Measurements from ENCODE around the gene CBFA2T2.
"Not testable (repeated sequence)": the region's sequence is repeated elsewhere in the genome, so short reads cannot be mapped to it uniquely, and the experiment has no call there.

The CBFA2T2 gene

DNA sequence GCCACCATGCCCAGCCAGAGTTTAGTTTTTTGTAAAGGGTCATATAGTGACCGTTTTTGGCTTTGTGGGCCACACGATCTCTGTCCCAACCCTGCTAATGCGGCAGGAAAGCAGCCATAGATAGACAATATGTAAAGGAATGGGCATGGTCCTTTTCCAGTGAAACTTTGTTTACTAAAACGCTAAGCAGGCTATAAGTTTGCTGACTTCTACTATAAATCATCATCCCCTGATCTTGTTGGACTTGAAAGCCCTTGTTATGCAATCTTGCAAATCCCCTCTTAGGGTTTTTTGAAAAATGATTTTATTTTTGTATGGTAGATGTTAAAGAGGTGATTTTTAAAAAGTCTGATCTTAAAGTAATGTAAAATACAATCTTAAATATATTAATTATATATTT, 63.6 kb downstream of the CBFA2T2 start:
- no peak for DNase-seq

DNA sequence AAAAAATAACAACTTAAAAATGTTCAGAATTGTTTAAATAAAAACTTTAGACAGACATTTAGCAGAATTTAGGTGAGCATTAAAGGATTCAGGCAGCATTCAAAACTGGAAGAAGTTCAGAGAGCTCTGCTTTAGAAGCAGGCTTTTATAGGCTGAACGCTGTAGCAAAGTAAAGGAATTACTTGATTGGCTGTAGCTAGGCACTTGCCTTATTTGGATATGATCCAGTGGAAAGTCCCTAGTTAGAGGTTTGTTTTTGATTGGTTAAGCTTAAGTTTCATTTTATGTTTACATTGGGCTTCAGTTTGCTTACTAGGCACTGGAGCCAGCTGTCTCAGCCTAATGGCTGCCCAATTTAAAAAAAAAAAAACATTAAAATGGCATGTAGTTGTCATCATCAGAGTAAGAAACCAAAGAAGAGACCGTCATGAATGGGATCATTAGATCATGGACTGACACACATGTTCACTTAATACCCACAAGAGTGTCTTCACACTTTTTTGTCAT, 65.1 kb downstream of the CBFA2T2 start:
- peak; percentile 86 for DNase-seq

DNA sequence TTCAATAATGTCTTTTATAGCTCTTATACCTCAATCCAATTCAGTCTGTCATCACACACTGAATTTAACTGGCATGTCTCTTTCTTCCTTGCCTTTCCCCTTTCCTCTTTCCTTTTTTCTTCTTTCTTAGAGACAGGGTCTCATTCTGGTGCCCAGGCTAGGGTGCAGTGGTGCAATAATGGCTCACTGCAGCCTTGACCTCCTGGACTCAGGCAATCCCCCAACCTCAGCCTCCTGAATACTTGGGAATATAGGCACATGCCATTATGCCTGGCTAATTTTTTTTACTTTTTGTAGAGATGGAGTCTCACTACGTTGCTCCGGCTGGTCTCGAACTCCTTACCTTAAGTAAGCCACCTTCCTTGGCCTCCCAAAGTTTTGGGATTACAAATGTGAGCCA, 65.9 kb downstream of the CBFA2T2 start:
- no peak for DNase-seq

DNA sequence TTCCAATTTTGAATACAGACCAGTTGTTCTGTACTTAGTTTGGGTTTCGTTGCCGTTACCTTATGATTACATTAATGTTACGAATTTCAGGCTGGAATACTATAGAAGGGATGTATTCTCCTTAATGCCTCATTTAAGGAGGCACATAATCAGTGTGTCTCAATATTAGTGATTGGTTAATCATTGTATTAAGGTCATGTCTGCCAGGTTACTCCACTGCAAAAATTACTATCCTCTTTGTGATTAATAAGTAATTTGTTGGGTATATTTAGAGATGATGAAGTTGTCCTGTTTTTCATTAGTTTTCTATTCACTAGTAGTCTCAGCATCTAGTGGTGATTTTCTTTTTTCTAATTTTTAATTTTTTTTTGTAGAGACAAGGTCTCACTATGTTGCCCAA, 66.3 kb downstream of the CBFA2T2 start:
- no peak for DNase-seq

DNA sequence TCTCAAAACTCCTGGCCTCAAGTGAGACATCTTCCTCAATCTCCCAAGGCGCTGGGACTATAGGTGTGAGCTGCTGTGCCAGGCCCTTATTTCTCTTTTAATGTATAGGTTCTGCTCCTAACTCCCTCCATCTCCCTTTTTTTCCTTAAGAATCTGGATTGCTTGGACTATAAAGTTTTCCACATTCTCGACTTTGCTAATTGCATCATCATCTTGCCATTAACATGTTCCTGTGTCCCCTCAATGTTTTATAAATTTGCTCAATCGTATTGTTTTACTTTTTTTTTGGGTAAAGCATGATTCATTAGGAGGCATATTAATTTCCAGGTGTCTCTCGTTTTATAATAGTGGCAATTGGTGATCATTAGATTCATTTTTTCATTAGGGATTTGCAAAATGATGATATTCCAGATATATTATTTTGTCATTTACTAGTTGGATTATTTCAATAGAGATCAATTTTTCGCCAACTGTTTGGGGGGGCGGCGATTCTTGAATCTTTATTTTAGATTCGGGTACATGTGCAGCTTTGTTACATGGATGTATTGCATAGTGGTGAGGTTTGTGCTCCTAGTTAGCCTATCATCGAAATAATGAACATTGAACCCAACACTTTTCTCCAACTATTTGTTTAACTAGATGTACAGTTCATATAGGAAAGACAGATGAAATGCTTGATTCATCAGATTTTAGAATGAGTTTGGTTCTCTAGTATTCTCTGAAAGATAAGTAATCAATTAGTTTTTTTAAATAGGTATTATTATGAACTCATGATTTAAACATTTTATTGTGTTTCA, 68.7 kb downstream of the CBFA2T2 start:
- DNase-seq = no peak

DNA sequence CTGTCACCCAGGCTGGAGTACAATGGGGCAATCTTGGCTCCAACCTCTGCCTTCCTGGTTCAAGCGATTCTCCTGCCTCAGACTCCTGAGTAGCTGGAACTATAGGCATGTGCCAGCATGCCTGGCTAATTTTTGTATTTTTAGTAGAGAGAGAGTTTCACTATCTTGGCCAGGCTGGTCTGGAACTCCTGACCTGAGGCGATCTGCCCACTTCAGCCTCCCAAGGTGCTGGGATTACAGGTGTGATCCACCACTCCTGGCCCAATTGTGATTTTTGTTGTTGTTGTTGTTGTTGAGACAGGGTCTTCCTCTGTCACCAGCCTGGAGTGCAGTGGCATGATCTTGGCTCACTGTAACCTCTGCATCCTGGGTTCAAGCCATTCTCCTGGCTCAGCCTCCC, 69.3 kb downstream of the CBFA2T2 start:
- DNase-seq = no peak

DNA sequence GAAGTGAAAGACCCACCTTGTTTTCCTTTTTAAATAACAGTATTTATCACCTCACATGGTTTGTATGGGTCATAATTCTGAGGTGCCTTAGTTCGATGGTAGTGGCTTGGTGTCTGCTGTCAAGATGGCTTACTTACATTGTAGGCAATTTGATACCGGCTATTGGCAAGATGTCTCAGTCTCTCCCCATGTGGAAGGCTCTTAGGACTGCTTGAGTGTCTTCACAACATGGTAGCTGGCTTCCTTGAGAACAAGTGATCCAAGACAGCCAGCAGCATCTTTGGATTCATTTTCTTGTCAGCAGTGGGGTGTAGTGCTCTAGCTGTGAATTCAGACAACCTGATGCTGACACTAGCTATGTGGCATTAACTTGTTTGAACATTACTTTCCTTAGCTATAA, 70.1 kb downstream of the CBFA2T2 start:
- DNase-seq = no peak

DNA sequence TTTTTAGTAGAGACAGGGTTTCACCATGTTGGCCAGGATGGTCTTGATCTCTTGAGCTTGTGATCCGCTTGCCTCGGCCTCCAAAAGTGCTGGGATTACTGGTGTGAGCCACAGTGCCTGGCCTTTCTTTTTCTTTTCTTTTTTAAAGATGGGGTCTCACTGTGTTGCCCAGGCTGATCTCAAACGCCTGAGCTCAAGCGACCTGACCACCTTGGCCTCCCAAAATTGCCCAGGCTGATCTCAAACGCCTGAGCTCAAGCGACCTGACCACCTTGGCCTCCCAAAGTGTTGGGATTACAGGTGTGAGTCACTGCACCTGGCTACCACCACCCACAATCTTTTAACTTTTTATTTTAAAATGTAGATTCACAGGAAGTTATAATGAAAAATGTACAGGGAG, 71.2 kb downstream of the CBFA2T2 start:
- not testable (repeated sequence) for DNase-seq

DNA sequence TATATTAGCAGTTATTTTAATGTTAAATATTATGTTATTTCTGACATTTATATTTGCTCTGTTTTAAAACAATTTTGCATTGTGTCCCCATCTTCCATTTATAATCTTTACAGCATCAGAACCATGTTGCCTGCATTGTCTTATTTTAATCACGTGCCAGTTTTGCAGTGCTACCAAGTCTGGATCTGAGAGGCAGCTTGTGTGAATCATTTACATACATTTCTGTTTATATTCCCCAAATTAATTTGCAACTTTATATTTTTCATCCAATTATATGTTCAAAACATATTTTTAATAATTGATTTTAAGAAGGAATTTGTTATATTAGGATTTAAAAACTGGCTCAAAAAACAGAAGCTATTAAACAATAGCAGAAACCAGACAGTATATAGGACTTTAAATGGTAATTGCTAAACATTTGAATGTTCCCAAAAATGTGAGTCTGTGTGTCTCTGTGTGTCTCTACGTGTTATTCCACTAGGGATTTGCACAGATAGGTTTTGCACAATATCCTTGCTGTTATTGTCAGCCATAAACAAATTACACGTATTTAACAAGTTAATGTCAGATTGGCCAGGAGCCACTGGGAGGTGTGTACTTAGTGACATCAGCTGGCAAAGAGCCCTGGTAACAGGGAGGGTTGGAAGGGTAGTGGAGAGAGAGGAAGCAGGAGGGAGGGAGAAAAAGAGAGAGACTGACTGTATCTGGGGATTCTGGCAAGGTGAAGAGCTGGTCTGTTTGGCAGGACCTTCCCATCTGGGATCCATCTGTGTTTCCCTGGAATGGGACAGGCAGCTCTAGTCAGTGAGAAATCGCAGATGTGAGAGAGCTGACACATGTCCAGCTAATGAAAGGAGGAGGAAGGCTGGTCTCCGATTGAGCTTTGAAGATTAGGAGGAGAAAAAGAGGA, 72.1 kb downstream of the CBFA2T2 start:
- DNase-seq = peak; percentile 94

DNA sequence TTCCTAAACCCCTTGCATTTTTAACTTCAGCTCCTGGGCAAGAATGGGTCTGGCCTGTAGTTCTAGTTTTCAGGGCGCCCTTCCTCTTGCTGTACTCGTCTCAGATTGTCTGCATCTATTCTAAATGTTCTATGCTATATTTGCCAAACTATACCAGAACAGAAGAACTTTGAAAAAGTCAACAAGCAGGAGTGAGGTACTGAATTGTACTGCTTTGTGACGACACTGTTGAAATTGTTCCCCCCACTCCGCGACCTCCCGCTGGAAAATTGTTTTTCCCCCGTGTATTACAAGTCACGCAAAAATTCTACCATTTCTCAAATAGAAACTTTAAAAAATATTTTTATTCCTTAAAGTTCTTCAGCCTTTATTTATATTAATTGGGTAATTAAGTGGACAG, 73.9 kb downstream of the CBFA2T2 start:
- DNase-seq = no peak

DNA sequence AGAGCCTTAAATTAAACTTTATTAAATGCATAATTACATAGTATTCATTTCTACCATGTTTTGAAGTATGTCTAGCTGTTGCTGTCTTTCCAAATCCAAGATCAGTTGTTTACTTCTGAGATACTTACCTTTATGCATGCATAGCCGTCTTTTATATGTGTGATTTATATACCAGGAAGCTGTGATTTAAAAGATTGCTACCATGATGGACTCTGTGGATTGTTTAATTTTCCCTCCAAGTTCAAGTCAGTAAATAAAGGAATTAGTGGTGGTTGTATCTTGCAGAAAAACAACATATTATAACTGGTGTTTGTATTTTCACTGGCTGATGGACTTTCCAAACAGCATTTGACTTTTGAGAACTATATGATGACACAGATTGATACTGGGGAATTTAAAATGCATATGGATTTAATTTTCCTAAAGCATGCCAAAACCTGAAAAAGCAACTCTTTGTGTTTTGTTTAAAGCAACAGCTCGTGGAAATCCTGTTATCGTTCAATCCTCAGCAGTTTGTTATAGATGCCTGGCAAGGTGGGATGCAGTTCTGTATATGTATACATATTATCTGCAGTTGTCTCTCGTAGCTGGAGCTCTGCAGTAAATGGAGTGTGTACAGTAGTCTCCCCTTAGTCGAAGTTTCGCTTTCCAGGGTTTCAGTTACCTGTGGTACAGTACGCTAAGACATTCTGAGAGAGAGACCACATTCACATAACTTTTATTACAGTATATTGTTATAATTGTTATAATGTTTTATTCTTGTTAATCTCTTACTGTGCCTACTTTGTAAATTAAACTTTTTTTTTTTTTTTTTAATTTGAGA, 77.1 kb downstream of the CBFA2T2 start:
- peak; percentile 21 for DNase-seq

DNA sequence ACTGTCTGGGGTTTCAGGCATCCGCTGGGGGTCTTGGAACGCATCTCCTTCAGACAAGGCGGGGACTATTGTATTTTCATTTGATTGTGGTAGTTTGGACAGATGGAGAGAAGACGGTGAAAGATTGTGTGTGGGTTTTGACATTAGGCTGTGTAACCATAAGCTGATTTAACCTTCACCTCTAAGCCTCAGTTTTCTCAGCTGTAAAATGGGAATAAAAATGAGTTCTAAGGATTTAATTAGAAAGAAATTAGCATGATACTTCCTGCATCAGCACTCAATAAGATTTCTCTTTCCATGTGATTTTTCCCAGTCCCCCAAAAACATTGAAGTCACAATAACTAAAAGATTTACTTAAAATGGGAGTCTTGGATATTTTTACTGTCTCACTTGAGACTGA, 78.1 kb downstream of the CBFA2T2 start:
- DNase-seq = no peak

DNA sequence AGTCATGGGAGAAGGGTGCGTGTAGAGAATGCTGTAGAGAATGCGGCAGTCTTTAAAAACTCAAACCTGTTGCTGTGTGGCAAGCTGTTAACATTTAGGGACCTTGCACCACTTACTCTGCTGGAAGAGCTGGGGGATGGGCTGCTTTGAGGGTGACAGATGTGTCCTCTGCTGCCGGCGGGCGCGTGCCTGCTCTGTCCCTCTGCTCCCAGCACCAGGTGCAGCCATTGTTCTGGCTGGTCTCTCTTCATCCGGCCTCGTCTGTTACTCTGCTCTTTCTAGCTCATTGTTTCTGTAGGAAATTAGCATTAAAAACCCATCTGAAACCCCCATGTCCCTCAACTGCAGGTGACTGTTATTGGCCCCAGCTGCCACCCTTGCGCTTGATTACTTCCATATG, 78.5 kb downstream of the CBFA2T2 start:
- no peak for DNase-seq

DNA sequence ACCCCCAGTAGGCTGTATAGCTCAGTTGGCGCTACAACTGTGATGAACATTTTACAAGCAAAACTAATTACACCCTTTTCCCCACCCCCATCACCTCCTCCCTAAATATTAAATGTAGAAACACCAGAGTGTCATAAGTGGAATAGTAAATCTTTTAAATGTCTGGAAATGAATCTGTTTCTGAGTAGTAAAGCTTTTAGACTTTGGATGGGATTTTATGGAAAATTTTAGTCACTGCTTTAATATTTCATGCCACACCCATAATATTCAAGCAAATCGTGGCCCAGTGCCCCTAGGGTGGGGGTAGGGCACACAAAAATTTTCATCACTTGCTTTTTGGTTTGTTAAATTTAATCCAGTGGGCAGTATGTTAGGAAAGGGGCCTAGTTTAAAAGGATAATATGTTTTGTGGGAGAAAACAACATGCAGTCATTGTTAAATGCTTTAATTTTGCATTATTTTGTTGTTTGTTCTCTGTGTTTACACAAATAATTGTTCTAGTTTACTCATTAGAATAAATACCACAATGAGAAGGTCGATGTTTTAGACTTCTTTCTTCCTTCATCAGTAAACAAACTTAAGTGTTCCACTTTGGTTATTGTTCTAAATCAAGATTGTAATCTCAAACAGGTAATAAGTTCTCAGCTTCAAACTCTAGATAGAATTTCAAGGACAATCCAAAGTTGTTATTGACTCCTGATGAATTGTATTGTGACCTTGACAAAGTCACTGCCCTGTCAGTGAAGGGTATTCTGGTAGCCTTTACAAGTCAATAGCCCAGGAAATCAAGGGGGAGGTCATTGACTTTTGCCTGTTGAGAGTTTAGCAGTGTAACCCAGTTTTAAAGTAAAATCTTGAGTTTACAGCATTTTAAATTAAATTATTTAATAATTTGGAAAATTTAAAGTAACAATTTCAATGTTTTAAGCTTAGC, 79.2 kb downstream of the CBFA2T2 start:
- peak; percentile 18 for DNase-seq

DNA sequence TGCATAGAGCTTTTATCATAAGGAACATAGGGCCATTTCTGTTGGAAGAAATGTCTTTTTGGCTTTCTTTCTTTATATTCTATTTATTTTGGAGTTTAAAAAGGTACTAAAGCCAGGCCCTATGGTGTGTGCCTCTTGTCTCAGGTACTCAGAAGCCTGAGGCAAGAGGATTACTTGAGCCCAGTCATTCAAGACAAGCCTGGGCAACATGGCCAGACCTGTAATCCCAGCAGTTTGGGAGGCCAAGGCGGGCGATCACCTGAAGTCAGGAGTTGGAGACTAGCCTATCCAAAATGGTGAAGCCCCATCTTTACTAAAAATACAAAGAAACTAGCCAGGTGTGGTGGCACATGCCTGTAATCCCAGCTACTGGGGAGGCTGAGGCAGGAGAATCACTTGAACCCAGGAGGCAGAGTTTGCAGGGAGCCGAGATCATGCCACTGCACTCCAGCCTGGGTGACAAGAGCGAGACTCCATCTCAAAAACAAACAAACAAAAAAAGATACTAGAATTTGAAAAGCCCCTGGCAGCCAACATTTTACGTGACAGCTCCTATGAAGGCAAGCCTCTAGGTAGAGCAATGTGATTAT, 80.0 kb downstream of the CBFA2T2 start:
- no peak for DNase-seq

DNA sequence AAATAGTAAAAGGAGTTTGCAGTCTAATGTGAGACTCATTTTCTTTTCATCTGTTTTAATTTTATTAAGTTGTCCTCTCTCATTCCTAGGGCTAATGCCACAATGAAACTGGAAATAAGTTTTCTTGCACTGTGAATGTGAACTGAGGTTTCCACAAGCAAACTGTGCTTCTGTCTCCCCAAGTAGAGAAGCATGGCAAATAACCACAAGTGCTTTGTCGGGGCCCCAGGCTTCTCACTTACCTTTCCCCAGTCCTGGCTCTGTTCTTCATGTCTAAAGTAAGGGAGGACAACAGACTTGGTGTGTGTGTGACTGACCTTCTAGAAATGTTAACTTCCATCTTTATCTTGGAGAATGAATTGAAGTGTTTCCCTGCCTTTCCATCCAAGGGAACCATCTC, 80.8 kb downstream of the CBFA2T2 start:
- DNase-seq = no peak

DNA sequence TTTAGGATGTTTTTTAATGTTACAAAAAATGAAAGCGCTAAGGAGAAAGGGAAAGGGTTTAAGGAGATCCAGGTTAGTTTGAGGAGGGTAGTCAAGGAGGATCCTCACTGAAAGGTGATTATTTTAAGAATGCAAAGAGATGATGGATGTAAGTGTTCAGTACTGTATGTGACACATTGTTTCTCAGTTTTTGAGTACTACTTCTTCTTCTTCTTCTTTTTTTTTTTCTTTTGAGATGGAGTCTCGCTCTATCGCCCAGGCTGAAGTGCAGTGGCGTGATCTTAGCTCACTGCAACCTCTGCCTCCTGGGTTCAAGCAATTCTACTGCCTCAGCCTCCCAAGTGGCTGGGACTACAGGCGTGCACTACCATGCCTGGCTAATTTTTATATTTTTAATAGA, 83.4 kb downstream of the CBFA2T2 start:
- DNase-seq = not testable (repeated sequence)

DNA sequence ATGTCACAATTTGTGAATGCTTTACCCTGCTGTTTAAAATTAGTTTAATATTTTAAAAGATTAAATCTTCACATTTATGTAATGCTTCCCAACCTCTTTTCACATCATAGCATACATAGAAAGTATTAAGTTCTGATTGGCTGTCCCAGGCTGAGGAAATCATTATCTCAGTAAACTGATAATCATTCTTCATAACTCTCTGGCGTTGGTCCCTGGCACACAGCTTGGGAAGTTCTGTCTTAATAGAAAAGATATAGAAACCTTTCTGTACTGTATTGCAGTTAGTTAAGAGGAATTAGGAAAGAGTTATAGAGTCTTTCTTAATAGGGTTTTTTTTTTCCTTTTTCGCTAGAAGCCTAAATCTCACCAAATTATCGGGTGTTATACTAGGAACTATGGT, 85.4 kb downstream of the CBFA2T2 start:
- no peak for DNase-seq

DNA sequence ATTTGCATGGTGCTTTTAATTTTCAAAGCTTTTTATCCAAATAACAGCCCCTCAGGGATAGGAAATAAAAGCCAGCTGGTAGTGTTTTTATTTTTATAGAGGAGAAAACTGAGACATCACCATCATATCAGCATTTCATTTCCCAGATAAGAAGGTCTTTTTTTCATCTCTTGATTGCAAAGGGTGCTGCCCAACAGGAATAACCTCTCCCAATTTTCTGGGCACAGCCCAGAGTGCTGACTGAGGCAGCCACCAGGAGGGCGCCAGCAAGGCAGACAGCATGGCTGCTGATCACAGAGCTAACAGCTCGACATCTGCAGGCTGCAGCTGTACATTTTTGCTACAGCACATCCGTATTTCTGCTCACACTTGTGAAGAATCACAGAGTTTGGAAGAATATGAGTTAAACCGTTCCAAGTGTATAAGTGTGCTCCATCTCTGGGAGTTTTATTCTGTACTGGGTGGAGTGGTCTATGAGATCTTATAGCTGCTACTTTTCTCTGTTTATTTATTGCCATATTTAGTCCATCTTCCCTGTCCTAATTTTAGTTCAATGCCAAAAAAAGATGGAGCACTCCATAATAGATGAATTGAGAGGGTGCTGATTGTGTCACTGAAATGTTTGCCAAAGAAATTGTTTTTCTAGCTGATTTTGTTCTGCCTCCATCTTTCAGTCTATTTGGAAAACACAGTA, 86.7 kb downstream of the CBFA2T2 start:
- no peak for DNase-seq

DNA sequence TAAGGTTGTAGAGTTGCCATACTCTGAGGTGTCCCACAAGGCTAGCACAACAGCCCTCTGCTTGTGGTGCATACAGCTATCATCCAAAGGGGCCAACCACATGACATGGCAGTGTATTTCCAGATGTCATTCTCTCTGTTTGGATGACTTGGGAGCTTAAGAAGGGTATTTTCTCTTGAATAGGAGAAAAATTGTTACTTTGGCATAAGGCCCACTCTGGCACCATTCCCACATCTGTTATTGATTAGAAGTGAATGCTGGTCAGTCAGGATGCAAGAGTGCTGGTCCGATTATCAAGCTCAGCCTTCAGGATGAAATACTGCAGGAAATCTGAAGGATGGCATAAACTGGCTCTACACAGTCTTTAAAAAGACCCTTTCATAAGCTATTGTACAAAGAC, 88.6 kb downstream of the CBFA2T2 start:
- DNase-seq = peak; percentile 83

DNA sequence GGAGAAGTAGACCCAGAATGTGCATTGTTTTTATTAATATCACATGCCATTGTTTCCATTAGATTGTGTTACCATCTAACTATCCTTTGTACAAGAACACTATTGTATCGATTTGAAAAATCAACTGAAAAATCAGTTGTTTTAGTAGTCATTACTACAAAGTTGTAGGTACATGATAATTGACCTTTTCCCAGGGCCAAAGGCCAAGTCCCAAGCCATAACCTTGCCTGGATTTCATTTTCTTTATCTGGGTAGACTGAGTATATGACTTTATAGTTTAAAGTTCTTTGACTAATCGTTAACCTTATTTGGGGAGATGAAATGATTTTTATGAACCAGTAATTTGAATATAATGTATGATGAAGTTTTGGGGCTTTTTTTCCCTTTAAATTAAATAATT, 93.2 kb downstream of the CBFA2T2 start:
- no peak for DNase-seq
